Head of caudate nucleus (tissue), 42 donors: ENCODE measurements around the gene RIPK1.
"Not testable (repeated sequence)": the region's sequence is repeated elsewhere in the genome, so short reads cannot be mapped to it uniquely, and the experiment has no call there.

ENCODE experiments used
- DNase-seq, 42 donors: peaks; one replicate each; pipeline versions ENCODE4 v3.0.0 to v3.0.0-alpha.2; 2020 to 2021; ENCODE audit warnings: mixed read lengths in 7 of 42
- intact Hi-C: fragments of 100-400 bp; cut with DNase I; formaldehyde crosslinking; loops from one replicate; pipeline ENCODE4 v1.15.0; 2022

RIPK1 gene

DNA sequence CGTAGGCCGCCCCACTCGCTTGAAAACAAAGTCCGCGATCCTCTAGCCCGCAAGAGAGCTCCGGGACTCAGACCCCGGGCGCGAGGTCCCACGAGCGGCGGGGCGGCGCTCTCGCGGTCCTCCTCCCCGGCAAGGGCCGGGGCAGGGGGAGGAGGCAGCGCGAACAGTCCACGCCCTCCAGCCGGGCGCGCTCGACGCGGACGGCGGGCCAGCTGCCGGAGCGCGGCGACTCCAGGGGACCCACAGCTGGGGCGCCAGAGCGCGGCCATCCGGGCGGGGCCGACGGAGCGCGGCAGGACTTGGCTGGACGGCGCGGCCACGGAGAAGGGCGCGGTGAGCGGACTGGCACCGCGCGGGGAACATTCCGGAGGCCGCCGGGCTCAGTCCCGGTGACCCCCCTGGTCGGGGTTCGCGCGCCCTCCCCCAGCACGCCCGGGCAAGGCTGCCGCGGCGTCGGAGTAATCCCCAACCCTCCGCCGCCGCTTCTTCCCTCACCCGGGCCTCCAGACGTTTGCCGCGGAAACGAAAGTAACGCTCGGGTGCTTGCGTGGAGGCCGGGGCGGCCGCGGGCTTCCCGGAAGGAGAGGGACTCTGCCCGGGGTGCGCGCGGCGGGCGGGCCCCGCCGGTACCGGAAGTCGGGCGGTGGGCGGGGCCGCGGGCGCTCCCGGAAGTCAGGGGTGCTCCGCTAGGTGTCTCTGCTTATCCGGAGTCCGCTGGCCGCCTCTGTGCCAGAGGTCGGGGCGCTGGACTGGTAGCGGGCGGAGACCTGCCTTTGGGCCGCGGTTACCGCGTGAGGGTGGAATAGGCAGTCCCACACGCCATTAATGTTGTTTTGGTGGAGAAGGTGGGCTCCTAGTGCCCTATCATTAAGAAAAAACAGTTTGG, at the start of gene RIPK1:
TSS of gene RIPK1 (plus strand) at position 166 of the 886 bp plus-strand sequence. CDS start 8,330 bp downstream, outside the sequence.
- intact Hi-C loops, result no loop called here
- peak; percentile 79 to 98 (median 95) for DNase-seq

- intact Hi-C loops, result no loop called here
- DNase-seq, result no peak
These were observed 49.2 kb upstream of the RIPK1 start for GRCh38 chr6:3019065-3019464.

- intact Hi-C loops, result no loop called here
- no peak for DNase-seq
These were observed 48.5 kb upstream of the RIPK1 start for GRCh38 chr6:3019749-3020320.

GRCh38 chr6:3020976-3021598, 47.2 kb upstream of the RIPK1 start:
- intact Hi-C loops, result not testable (repeated sequence)
- DNase-seq, result peak in 1 of 42 donors; percentile 18

DNA sequence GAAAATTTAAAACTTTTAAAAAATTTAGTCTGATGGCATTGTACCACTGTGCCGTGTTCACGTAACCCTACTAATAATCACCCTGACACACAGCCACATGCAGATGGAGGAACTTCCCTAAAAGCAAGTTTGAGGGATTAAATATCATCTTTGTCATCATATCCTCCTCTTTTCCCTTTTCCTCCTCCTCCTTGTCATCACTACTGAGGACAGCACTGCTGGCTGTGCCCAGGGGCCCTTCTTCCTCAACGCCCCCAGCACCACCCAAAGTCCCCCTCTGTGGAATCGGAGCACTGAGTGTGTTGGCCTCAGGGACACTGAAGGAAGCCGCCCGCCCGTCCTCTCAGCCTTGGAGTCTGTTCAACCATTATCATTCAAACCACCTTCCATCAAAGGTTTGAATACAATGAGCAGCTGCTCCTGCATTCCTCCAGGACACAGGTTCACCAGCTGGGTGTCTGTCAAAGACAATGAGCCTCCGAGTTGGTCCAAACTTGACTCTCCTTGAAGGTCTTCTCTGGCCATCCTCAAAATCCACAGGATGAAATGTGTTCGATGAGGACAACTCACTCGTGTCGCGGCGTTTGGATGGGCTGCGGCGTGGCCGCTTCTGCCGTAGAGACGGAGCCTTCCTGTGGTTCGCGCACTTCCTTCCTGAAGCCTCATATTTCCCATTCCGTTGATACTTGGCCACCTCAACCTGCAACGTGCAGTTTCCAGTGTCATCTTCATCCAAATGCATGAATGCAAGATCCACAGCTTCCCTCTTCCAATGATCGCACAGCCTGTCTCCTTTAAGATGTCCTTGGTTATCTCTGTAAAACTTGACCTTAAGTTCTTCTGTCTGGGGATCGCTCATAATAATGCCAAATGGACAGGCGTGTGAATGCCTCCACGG, 45.3 kb upstream of the RIPK1 start:
- peak in 5 of 42 donors; percentile 16 to 45 (median 23) for DNase-seq
- intact Hi-C loops, result no loop called here

DNA sequence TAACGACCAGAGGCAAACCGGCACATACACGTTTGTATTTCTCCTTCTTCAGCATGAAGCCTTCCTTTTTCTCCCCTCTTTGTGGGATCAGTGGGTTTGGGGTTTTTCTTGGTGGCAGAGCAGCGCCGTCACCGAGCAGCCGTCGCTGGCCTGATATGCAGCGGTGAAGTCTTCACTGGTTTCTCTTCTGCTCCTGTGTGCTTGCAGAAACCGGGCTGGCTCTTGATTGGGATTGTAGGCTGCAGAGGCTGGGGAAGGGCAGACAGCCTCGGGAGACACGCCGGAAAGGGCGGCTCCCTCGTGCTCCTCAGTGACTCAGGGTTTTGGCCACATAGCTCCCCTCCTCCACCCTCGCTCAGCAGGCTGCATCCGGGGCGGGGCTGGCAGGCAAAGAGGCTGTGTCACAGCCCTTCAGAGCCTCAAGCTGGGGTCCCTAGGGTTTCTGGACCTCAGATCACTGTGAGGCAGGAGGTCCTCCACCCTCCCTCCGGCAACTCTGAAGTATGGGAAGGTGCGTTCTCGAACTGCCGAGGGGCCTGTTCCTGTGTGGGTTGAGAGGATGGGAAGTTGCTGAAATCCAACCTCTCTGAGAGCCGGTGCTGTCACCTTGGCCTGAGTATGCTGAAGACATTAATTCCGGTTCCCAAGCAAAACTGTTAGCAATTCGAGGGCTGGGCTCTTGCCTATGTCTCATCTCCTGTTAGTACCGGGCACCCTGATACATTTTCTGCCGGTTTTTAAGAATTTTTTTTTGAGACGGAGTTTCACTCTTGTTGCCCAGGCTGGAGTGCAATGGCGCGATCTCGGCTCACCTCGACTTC, 44.4 kb upstream of the RIPK1 start:
- intact Hi-C loops, result no loop called here
- DNase-seq, result peak; percentile 20 to 80 (median 61)

GRCh38 chr6:3026791-3027626, 41.3 kb upstream of the RIPK1 start:
- intact Hi-C loops, result no loop called here
- peak in 5 of 42 donors; percentile 9 to 45 (median 22) for DNase-seq

- intact Hi-C loops, DNase-seq: not testable (repeated sequence)
These were observed 40.1 kb upstream of the RIPK1 start for GRCh38 chr6:3028156-3028555.

DNA sequence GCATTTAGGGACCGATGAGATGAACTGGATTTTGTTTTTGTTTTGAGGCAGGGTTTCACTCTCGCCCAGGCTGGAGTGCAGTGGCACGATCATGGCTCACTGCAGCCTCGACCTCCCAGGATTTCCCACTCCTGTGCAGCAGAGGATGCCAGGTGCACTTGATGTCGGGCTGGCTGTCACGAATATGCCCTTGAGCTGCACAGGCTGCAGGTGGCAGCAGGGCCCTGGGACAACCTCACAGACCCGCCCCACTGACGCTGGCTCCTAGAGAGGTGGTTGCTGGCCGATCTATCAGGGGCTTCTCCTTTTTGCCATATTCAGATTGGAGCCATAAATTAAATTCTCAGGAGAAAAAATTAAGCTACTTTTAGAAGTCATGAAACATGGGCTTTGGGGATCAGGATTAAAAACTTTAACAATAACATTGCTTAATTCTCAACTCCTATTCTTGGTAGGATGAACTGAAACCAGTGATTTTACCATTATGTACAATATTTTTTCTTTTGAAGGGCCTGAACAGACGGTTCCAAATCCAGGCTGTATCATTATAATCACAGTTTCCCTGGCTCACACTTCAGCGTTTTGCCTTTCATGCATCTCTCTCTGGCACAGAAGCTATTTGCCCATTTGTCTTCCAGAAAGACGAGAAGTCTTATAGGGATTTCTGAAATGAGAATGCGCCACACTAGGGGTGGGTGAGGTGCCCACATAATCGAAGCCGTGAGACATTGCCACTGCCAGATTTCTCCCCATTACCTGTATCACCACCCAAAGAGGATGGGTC, 36.2 kb upstream of the RIPK1 start:
- intact Hi-C loops, result no loop called here
- peak in 1 of 42 donors; percentile 37 for DNase-seq

DNA sequence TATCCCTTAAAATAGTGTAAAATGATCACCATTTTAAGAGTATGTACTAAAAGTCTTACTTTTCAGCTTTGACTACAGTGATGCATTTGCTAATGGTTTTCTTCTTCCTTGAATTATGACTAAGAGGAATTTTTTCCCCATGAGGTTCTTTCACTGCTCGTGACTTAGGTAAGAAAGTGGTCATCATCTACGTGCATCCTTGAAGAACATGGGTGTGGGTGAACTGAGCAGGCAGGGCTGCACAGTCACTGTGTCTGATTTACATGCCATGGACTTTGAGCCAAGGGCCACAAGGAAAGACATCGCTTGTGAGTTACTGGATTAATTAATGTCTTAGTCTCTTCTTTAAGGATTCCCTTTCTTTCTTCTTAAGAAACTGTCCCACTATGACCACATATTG, 35.3 kb upstream of the RIPK1 start:
- intact Hi-C loops, result no loop called here

DNA sequence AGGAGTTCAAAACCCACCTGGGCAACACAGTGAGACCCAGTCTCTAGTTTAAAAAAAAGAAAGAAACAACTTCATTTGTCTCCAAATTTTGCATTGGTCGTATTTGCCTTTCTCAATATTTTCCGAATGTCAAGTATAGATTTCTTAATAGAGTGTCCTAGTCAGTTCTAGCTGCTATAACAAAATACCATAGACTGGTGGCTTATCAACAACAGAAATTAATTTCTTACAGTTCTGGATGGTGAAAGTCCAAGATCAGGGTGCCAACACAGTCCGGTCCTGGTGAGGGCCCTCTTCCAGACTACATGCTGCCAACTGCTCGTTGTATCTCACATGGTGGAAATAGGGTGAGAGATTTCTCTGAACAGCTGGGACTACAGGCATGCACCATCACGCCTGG, 34.6 kb upstream of the RIPK1 start:
- DNase-seq, result no peak
- intact Hi-C loops, result no loop called here

More for the DNA sequence above, 35.3 kb upstream of the RIPK1 start:
- no peak for DNase-seq

- intact Hi-C loops, result no loop called here
These were observed 32.9 kb upstream of the RIPK1 start for GRCh38 chr6:3035397-3035796.

DNA sequence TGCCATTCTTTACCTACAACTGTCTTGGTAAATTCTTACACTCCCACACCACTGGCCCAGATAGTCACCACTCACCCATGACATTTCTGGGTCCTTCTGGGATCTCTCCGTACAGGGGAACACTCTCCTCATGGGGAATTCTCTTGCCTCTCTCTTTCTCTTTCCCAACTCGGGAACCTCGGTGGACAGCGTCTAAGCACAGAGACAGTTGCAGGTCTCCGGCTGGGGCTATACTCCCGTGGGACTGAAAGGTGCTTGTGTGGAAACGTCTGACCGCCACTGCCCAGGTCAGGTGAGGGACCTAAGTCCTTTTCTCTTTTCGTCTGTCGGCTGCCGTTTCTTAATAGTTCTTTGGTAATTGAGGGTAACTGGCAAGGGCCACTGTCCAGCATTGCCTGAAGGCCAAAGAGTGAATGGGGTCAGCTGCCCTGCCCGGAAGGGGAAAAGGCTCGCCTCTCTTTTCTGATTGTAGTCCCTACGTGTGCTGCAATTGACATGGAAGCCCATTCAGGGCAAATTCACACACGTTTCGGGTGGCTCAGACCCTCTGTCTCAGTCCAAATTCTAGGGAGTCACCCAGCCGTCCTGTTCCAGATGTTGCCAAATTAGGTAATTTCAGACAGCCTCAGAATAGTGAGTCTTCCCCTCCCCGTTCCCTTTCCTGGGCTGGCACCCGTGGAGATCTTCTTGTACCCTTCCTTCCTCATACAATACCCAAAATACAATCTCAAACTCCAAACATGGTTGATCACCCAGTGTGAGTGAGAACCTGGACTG, 31.2 kb upstream of the RIPK1 start:
- intact Hi-C loops, result no loop called here
- peak in 1 of 42 donors; percentile 31 for DNase-seq

More at GRCh38 chr6:3035397-3035796, 32.9 kb upstream of the RIPK1 start:
- DNase-seq, result no peak

- DNase-seq, result peak in 5 of 42 donors; percentile 30 to 53 (median 35)
- intact Hi-C loops, result no loop called here
These were observed 30.5 kb upstream of the RIPK1 start for GRCh38 chr6:3037638-3038365.

- intact Hi-C loops, result no loop called here
- DNase-seq, result peak in 1 of 42 donors; percentile 41
These were observed 28.9 kb upstream of the RIPK1 start for GRCh38 chr6:3039384-3039783.
